IPS-NIHi7 (cell line): ENCODE data around the gene CEBPZ.
"Not testable (repeated sequence)": the region's sequence is repeated elsewhere in the genome, so short reads cannot be mapped to it uniquely, and the experiment has no call there.

Experiments
- DNase-seq: peaks from one replicate; pipeline ENCODE4 v3.0.0; 2012; ENCODE audit warnings: mixed read lengths; ENCODE audit errors: extremely low spot score

Gene CEBPZ

DNA sequence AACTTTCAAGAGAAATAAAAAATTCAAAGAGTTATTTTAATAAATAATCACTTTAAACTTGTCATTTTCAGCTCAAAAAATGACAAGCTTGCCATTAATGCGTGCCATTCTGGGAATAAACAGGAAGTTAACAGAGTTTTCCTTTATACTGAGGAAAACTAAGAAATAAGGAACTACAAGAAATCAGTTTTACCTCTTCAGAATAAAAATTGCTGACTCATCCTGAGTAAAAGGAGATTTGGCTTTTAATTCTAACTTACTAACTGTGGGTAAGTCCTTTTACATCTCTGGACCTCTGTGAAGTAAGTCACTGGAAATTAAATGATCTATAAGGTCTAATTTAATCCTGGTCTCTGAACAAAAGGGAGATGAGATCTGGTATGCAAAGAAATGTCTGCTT is 16.1 kb downstream of the CEBPZ start:
- no peak for DNase-seq

DNA sequence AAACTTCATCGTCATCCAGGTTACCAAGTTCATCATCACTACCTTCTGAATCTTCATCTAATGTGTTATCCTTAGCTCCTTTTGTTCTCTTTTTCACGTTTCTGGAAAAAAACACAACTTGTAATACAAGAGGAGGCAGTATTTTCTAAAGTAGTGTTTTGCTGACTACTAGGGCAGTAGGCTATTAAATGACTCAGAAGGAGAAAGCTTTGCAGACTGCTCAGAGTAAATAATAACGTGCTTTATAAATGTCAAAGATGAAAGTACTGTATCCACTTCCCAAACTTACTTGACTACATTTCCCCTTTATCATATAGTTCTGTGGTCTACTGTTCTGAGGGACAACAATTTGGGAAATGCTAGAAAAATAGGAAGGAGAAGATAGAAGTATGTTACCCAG is 19.5 kb downstream of the CEBPZ start:
- DNase-seq = no peak

DNA sequence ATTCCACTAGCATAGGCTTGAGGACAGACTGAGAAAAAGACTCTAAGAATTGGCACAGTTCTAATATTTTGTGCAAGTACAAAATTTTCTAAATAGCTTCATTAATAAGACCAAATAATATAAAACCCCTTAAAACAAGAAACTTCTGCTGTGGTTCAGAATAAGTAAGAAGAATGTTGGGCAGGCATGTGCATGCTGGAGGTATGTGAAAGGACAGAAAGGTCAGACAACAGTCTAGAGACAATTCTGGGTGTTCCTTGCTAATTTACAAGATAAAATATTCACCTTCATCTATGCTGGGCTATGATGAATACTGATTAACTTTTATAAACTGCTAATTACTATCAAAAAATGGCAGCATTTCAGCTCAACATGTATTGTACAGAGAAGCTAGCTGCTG is 20.2 kb downstream of the CEBPZ start:
- no peak for DNase-seq

DNA sequence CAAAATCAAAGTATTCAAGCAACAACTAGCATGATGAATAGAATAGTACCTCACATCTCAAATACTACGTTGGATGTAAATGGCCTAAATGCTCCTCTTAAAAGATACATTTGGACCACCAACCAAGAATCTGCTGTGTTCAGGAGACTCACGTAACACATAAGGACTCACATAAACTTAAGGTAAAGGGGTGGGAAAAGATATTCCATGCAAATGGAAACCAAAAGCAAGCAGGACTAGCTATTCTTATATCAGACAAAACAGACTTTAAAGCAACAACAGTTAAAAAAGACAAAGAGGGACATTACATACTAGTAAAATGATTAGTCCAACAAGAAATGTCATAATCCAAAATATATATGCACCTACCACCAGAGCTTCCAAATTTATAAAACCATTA is 24.6 kb downstream of the CEBPZ start:
- not testable (repeated sequence) for DNase-seq

DNA sequence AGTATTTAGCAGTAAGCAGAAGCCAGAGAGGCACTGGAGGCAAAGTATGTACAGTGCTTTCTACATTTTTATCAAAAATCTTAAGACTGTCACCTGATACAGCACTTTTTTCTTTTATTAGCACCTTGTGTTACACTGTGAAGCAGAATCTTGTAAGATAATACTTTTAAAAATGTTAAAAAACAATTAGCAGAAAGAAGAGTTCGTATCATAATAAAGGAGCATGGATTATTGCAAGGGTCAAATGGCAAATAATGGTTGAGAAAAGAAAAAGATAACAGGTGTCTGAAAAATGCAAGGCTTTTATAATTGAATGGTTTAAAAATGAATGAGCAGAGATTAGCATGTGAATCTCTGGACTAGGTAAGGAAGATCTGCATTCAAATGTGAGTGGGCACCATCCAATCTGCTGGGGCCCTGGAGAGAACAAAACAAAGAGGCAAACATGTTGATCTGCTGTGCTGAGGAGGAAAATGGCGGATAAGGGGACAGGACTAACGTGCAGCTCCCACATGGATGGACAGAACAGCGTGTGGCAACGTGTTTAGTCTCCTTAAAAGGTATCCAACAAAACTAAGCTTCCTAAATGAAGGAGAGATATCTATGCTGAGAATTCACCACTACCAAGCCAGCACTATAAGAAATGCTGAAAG is 25.6 kb downstream of the CEBPZ start:
- peak; percentile 35 for DNase-seq

DNA sequence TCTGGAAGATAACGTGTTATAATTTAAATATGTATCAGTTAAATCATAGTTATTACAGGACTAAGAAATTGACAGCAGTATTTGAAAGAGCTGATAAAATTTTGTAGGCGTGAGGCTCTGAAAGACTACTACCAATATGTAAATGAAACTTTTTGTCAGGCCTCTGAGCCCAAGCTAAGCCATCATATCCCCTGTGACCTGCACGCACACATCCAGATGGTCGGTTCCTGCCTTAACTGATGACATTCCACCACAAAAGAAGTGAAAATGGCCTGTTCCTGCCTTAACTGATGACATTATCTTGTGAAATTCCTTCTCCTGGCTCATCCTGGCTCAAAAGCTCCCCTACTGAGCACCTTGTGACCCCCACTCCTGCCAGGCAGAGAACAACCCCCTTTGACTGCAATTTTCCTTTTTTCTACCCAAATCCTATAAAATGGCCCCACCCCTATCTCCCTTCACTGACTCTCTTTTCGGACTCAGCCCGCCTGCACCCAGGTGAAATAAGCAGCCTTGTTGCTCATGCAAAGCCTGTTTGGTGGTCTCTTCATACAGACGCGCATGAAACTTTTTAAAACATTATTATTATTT is 26.2 kb downstream of the CEBPZ start:
- not testable (repeated sequence) for DNase-seq

DNA sequence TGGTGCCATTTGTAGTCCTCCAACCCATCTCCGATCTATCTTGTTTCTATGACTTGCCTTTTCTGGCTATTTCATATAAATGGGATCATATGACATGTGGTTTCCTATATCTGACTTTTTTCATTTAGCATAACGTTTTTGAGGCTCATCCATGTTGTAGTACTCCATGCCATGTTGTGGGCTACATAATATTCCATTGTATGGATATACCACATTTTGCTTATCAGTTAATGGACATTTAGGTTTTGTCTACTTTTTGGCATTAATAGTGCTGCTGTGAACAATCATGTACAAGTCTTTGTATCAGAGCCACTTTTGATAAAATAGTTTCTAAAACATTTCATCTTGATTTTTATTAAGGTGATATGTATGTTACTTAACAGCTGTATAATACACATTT is 27.7 kb downstream of the CEBPZ start:
- no peak for DNase-seq

DNA sequence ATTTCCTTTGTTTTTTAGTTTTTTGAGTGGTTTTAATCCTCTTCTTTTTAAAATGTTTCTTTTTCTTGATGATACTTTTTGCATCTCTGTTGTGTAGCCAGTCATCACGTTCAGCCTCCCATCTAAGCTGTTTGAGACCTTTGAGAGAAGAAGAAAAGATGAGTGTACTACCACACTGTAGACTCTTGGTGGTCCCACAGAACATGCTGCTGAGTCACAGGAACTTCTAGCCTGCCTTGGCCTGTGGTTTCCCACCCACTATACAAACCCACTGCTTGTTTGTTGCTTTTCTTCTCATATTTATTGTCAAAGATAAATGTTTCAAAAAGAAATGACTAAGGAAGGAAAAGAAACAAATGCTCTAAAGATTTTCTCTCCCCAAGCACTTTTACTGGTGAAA is 29.6 kb downstream of the CEBPZ start:
- no peak for DNase-seq

DNA sequence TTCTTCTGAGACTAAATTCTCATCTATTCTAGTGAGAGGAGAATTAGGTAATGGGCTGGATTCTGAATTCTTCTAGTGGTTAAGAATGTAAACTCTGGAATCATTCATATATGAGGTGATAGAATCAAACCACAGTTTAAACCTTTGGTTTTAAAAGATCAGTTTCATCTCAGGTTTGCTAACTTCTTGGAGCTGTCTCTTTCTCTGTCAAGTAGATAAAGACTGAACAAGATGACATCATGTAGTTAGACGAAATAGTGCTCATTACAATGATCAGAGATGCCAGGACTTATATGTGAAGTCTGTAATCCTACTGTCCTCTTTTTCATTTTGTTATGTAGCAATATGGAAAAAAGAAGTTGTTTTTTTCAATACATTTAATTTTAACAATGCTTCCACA is 30.2 kb downstream of the CEBPZ start:
- no peak for DNase-seq

DNA sequence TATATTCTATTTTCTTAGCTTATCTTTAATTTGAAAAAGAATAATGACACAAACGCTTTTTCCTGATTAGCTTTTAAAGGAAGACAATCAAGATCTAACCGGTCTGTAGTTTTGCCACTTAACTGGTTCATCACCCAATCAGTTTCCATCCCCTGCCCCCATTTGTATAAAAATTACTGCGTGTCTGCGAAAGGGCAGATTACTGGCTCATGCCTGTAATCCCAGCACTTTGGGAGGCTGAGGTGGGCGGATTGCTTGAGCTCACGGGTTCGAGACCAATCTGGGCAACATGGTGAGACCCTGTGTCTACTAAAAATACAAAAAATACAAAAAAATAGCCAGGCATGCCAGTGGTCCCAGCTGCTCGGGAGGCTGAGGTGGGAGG is 32.7 kb downstream of the CEBPZ start:
- DNase-seq = no peak

DNA sequence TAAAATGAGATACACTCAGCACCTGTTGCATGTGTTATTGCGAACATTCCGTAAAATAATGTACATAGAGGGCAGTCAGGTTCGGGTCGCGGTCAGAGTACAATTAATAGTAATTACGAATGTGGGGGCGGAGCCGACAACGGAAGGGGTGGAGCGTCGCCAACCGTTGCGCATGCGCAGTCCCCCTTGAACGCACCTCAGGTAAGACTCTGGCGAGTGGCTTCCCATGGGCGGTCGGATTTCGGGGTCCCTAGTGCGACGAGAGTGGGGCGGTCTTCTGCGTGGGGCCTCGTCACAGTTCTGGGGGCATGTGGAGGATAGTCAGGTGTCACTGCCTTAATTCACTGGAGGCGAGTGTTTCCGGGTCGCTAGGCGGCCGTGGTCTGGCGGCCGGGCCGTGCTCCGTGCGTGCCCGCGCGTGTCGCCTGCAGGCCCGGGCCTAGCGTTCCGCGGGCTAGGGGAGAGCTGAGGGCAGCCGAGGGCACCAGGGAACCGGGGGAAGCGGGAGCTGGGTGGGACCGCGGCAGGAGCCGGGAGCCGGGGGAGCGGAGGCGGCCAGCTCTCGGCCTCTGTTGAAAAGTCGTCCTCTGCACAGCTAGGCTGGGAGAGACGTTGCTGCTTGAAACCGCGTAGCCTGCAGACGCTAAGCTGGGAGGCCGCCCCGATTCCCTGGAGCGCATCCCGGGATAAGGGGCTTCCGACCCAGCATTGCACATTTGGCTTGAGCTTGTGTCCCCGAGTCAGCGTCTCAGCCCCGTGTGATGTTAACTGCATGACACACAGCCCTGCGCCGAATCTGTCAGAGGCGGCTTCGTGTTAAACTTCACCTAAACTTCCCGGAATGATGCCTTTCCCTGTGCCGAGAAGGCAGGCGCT is 34.8 kb downstream of the CEBPZ start, which contains the start of gene CEBPZOS:
CEBPZOS (plus strand) TSS at position 177 of the 876 bp plus-strand sequence. CDS start 3,209 bp downstream, outside the sequence.
- peak; percentile 81 for DNase-seq

DNA sequence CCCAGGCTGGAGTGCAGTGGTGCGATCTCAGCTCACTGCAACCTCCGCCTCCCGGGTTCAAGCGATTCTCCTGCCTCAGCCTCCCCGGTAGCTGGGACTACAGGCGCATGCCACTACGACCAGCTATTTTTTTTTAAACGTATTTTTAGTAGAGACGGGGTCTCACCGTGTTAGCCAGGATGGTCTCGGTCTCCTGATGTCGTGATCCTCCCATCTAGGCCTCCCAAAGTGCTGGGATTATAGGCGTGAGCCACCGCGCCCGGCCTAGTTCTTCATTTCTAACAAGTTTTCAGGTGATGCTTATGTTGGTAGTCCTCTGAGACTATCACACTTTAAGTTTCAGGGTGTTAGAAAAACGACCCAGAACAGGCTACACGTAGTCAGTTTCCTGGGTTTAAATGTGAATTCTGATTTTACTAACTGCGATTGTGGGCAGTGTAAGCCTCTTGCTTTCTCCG is 35.5 kb downstream of the CEBPZ start:
- not testable (repeated sequence) for DNase-seq

DNA sequence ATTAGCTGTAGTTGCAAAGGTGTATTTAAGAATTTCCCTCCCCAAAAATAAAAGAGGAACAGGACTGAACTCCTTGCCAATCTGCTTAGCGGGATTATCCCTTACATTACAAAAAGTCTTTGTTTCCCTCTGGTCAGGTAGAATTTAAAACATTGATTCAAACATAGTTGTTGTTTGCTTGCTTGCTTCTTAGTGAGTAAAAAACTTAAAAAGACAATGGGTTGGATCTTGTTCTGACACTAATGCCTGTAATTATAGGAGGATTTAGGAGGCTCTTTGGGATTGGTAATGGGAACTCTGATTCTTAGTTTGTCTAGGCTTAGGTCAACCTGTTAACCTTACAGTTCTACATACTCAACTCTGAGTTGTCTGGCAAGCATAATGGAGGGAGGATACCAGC is 38.8 kb downstream of the CEBPZ start:
- no peak for DNase-seq

DNA sequence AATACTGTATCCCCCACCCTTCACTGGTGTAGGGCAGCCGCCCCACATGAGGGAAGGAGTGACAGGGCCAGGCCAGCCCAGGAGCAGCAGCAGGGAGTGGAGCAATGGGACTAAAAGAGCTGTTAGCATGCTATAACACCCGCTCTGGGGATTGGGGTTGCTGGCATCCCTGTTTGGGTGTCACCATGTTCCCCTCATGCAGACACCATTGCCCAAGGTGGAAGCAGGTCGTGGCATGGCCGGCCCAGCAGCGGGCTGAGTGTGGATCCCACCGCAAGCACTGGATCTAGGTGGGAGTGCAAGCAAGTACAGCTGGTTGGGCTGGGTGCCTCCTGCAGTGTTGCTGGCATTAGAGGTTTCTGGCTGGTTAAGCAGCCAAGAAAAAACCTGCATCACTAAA is 39.6 kb downstream of the CEBPZ start:
- DNase-seq = no peak

DNA sequence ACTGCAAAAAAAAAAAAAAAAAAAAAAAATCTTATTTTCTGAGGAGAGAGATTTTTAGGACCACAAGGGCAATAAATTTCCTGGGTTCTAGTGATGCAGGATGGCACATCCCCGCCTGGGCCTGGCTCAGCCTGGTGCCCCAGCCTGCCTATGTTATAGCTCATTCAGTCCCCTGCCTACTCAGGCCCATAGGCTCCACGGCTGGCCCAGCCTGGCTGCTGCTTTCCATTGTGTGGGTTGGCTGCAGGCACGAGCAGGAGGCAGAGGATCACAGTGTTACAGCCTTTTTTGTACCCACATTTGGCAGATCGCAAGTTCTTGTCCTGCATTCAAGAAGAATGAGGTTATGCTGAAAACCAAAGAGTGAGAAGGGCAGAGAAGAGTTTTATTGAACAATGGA is 40.1 kb downstream of the CEBPZ start:
- DNase-seq = no peak

DNA sequence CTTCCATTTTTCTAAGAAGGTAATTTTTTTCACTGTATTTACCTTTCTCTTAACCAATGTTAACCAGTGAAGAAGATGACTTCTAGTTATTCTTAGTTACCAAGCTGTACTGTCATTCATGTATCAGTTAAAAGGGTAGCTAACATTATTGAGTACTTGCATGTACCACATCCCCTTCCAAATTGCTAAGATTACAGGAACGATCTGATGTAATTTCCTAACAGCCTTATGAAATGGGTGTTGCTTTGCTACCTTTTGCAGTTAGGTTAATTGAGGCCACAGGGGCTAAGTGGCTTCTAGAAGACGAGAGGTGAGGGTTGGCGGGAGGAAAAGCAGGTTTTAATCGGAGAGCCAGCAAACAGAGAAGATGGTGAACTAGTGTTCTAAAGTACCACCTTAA is 41.1 kb downstream of the CEBPZ start:
- DNase-seq = no peak

DNA sequence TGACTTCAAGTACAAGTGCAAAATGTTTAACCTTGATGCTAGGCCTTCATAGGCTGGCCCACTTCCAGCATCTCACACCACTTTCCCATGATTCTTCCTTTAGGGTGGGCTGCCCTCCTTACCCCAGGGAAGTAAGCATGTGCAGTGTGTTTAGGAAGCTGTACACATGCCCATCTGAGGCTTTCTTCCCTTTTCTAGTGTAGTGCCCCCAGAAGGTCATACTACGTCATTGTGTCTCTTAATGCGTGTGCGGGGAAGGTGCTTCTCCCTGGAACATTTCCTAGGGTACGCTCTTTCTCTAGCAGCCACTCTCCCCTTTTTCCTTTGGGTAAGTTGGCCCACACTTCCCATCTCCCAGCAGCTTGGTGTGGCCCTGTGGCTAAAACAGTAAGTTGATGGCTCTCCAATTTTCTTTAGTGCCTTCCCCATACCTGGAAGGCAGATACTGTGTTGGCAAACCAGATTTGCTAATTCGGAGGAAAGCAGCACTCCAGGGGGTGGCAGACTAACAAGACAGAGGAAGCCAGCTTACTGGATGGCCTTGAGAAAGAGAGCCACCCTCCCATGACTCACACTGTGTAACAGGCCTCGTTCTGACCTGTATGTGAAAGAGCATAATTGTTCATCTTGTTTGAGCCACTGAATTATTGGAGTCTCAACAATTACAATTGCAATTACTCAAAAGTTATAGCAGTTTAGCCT is 41.8 kb downstream of the CEBPZ start:
- DNase-seq = peak; percentile 71

DNA sequence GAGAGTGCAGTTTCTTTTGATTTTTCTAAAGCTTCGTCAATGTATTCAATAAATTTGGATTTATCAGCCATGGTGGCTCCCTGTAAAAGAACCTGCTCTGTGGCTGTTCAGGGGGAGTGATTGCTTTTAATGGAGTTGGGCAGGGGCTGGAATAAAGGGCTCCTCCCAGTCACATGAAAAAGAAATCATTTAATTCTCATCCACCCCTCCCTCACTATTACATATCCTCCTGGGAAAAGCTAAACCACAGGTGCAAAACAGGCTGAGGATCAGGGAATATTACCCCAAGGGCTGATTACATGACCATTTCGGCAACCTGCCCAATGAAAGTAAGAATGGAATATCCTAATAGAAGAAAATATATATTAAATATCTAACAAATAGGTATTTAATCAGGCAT is 42.8 kb downstream of the CEBPZ start, which contains the start of gene SULT6B1:
SULT6B1 (minus strand) TSS at position 101 of the 400 bp plus-strand sequence; CDS start at position 71, 30 bp downstream.
- DNase-seq = no peak

DNA sequence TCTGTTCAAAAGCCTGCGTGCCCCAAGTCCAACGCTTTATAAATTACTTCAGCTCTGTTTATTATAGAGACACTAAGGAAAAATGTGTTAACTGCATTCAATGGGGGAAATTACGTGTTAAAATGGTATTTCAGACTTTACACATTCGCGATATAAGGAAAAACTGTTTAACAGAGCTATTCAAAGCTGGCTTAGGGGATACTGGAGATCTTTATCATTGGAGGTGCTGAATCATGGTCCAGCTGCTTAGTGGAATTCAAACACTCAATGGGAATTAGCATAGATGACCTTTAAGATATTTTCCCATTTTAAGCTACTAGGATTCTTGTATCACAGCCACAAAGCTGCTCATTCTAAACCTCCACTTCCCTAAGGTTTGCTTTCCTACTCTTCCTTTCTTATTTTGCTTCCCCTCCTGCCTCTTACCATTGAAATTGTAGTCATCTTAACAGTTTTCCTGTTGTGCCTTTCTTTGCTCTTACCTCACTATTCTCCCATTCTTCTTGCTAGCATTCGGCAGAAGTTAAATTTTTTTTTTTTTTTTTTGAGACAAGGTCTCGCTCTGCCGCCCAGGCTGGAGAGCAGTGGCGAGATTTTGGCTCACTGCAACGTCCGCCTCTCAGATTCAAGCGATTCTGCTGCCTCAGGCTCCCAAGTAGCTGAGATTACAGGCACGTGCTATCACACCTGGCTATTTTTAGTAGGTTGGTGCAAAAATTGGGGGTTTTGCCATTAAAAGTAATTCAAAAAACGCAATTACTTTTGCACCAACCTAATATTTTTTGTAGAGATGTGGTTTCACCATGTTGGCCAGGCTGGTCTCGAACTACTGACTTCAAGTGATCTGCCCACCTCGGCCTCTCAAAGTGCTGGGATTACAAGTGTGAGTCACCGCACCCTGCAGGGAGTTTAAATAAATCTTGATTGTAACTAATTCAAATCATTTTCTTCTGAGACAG is 49.4 kb downstream of the CEBPZ start:
- no peak for DNase-seq

DNA sequence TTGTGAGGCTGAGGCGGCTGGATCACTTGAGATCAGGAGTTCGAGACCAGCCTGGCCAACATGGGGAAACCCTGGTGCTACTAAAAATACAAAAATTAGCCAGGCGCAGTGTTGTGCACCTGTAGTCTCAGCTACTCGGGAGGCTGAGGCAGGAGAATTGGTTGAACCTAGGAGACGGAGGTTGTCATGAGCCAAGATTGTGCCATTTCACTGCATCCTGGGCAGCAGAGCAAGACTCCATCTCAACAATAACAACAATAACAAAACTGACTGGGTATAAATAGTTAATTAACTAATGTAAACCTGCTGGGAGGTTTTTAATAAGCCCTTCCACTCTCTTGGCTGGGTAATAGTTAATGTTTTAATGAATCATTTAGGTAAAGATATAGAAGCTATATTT is 50.8 kb downstream of the CEBPZ start:
- no peak for DNase-seq
